Endodermal cell (in vitro differentiated cells): Measurements from ENCODE around the gene NHLRC3. TPM values are rescaled to one million over a fixed set of nuclear protein-coding genes. Genes with fewer than 3 reads are reported as not detected.
A peak's percentile ranks its signal among the peaks of the same experiment; 100 is the strongest.

Experiments used
- DNase-seq: peaks from one replicate; pipeline ENCODE4 v3.0.0-alpha.2; 2017
- H3K27ac ChIP-seq: 2 replicates; pipeline ENCODE4 v1.5.1; 2013; ENCODE audit warnings: mild to moderate bottlenecking, low read depth, low read length, moderate library complexity
- H3K27me3 ChIP-seq: 2 replicates; pipeline ENCODE4 v1.6.1; 2013; ENCODE audit warnings: mild to moderate bottlenecking, low read length, moderate library complexity; ENCODE audit not compliant: insufficient read depth, control insufficient read depth, poor library complexity, severe bottlenecking
- H3K36me3 ChIP-seq: 2 replicates; pipeline ENCODE4 v1.7.0; 2013; ENCODE audit warnings: mild to moderate bottlenecking, low read length, moderate library complexity; ENCODE audit not compliant: control insufficient read depth, insufficient read depth
- H3K4me1 ChIP-seq: one replicate; pipeline ENCODE4 v1.7.0; 2013; ENCODE audit warnings: low read length; ENCODE audit not compliant: control insufficient read depth, insufficient read depth
- H3K4me3 ChIP-seq: 2 replicates; pipeline ENCODE4 v1.5.1; 2013; ENCODE audit warnings: mild to moderate bottlenecking, low read length, moderate library complexity
- H3K9ac ChIP-seq: 2 replicates; pipeline ENCODE4 v1.6.1; 2013; ENCODE audit warnings: mild to moderate bottlenecking, low read length, moderate library complexity; ENCODE audit not compliant: poor library complexity, severe bottlenecking; ENCODE audit errors: extremely low read depth
- H3K9me3 ChIP-seq: 2 replicates; pipeline ENCODE4 v1.6.1; 2013; ENCODE audit warnings: mild to moderate bottlenecking, low read length, moderate library complexity; ENCODE audit not compliant: control insufficient read depth
- H3K27ac Mint-ChIP-seq: 2 replicates; pipeline ENCODE4 v1.8.0; 2020; ENCODE audit warnings: mixed read lengths
- H3K27me3 Mint-ChIP-seq: 2 replicates; pipeline ENCODE4 v1.8.0; 2021; ENCODE audit warnings: mild to moderate bottlenecking, mixed read lengths; ENCODE audit not compliant: insufficient read depth
- H3K36me3 Mint-ChIP-seq: 2 replicates; pipeline ENCODE4 v1.8.0; 2020; ENCODE audit warnings: low read depth, mixed read lengths
- H3K4me1 Mint-ChIP-seq: 2 replicates; pipeline ENCODE4 v1.8.0; 2020; ENCODE audit warnings: mixed read lengths
- H3K4me3 Mint-ChIP-seq: 2 replicates; pipeline ENCODE4 v1.8.0; 2020; ENCODE audit warnings: mild to moderate bottlenecking, moderate library complexity, mixed read lengths
- H3K9me3 Mint-ChIP-seq: 2 replicates; pipeline ENCODE4 v1.8.0; 2020; ENCODE audit warnings: mild to moderate bottlenecking, mixed read lengths
- WGBS, 2 experiments: methylation state at CpG; one replicate each; pipeline versions ENCODE4 v1.1.5 to v1.1.7; 2013; ENCODE audit warnings: missing lambda C conversion rate in 2 of 2, mixed read lengths in 1 of 2; ENCODE audit not compliant: insufficient coverage in 1 of 2, insufficient read length in 1 of 2; 5-methylcytosine and 5-hydroxymethylcytosine counted together
- total RNA-seq, 2 donors: library from RNA; stranded (reverse); fragmentation: NEBNext Ultra II Directional in 1 of 2; extraction: Animal tissue kit (Norgen Biotek cat#: 25700) in 1 of 2; gene quantifications; 2 replicates in 1 of 2; 3 replicates in 1 of 2; pipeline ENCODE4 v1.2.1, GENCODE V29; 2021
- TF ChIP-seq, protein P1 (sequence below): fragments of 200-600 bp; sonication (generic); conservative IDR thresholded peaks from 2 replicates; pipeline ENCODE4 v1.5.0; 2021; ENCODE audit warnings: antibody characterized with exemption, mild to moderate bottlenecking

Gene NHLRC3
- total RNA-seq, 2 donors from 2014 or later = 13.7 to 23.4 TPM

- TF ChIP-seq, protein P1, sequence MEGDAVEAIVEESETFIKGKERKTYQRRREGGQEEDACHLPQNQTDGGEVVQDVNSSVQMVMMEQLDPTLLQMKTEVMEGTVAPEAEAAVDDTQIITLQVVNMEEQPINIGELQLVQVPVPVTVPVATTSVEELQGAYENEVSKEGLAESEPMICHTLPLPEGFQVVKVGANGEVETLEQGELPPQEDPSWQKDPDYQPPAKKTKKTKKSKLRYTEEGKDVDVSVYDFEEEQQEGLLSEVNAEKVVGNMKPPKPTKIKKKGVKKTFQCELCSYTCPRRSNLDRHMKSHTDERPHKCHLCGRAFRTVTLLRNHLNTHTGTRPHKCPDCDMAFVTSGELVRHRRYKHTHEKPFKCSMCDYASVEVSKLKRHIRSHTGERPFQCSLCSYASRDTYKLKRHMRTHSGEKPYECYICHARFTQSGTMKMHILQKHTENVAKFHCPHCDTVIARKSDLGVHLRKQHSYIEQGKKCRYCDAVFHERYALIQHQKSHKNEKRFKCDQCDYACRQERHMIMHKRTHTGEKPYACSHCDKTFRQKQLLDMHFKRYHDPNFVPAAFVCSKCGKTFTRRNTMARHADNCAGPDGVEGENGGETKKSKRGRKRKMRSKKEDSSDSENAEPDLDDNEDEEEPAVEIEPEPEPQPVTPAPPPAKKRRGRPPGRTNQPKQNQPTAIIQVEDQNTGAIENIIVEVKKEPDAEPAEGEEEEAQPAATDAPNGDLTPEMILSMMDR = no peak
- no peak overlapping the region for H3K9ac ChIP-seq
- peaks cover 18% of the 10 kb centered on the region for H3K4me1 Mint-ChIP-seq
- H3K27me3 ChIP-seq = no peaks in the 10 kb centered on the region
- no peak overlapping the region for H3K4me3 Mint-ChIP-seq
- no peaks in the 10 kb centered on the region for H3K27me3 Mint-ChIP-seq
- 100% methylated on average over 1 of the region's 1 CpG; no CpG with 5 or more reads in 1 of the 2 experiments for WGBS, 2 experiments
- H3K27ac Mint-ChIP-seq = no peak overlapping the region
- peaks cover 6% of the 10 kb centered on the region for H3K36me3 Mint-ChIP-seq
- no peak overlapping the region for H3K4me3 ChIP-seq
- H3K9me3 ChIP-seq = no peaks in the 10 kb centered on the region
- no peaks in the 10 kb centered on the region for H3K9me3 Mint-ChIP-seq
- H3K36me3 ChIP-seq = peaks cover 5% of the 10 kb centered on the region
- H3K4me1 ChIP-seq = peaks cover under 1% of the 10 kb centered on the region
- no peak for DNase-seq
- H3K27ac ChIP-seq = no peak overlapping the region
Measured at GRCh38 chr13:39040206-39040605, 1.9 kb downstream of the NHLRC3 start.

DNA sequence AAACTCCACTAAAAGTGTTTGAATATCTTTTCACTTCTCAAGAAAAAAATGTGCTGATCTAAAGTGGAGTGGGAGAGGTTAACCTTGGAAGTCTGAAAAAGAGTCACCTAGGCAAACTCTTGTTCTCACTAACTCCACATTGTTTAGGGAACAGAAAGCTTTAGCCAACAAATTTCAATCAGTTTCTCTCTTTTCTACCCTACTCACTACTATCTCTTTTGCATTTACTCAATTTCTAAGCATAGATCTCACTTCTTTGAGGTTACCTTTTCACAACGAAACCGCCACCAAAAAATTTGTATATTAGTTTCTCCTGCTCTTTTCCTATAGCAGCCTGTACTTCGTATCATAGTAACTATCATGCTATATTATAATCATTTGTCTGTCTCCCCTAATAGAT is 6.3 kb downstream of the NHLRC3 start:
- no peaks in the 10 kb centered on the region for H3K9me3 ChIP-seq
- H3K9me3 Mint-ChIP-seq = no peaks in the 10 kb centered on the region

DNA sequence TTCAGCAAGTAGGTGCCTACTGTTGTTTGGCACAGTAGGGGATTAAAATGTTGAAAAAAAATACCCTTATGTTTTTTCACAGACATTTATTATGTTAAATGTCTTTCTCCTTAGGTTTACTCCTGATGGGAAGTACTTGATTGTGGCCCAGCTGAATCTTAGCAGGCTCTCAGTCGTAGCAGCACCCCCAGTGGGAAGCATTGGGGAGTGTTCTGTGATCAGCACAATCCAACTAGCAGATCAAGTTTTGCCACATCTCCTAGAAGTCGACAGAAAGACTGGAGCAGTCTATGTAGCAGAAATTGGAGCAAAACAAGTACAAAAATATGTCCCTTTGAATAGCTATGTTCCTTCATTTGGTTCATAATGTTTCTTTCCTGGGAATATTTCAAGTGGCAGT is 9.3 kb downstream of the NHLRC3 start:
- H3K4me3 Mint-ChIP-seq = no peak overlapping the region
- peaks cover 15% of the 10 kb centered on the region for H3K4me1 Mint-ChIP-seq
- H3K27me3 Mint-ChIP-seq = no peaks in the 10 kb centered on the region
- peaks cover 9% of the 10 kb centered on the region for H3K36me3 ChIP-seq
- H3K9me3 Mint-ChIP-seq = no peaks in the 10 kb centered on the region
- TF ChIP-seq, protein P1 = peak; percentile 66
- H3K4me1 ChIP-seq = no peaks in the 10 kb centered on the region
- no peak overlapping the region for H3K27ac ChIP-seq
- DNase-seq = peak; percentile 80
- no peak overlapping the region for H3K9ac ChIP-seq
- no peaks in the 10 kb centered on the region for H3K9me3 ChIP-seq
- H3K27me3 ChIP-seq = no peaks in the 10 kb centered on the region
- WGBS, 2 experiments = 40 to 41% methylated on average over 1 to 2 of the region's 2 CpGs
- H3K27ac Mint-ChIP-seq = no peak overlapping the region
- H3K36me3 Mint-ChIP-seq = peaks cover 2% of the 10 kb centered on the region
- no peak overlapping the region for H3K4me3 ChIP-seq

More for the DNA sequence above, 6.3 kb downstream of the NHLRC3 start:
- Histone ChIP-seq H3K27ac (no peak overlapping the region), H3K9ac (no peak overlapping the region), H3K36me3 (peaks cover 9% of the 10 kb centered on the region), H3K27me3 (no peaks in the 10 kb centered on the region), H3K4me1 (no peaks in the 10 kb centered on the region), H3K4me3 (no peak overlapping the region)
- TF ChIP-seq, protein P1 = no peak
- Mint-ChIP-seq H3K36me3 (peaks cover 6% of the 10 kb centered on the region), H3K4me1 (peaks cover 15% of the 10 kb centered on the region), H3K27ac (no peak overlapping the region), H3K27me3 (no peaks in the 10 kb centered on the region), H3K4me3 (no peak overlapping the region)
- no peak for DNase-seq
- 93 to 96% methylated on average over 3 of the region's 3 CpGs for WGBS, 2 experiments
